Measurements from ENCODE around the gene SPTBN2. TPM values are rescaled to one million over a fixed set of nuclear protein-coding genes. Genes with fewer than 3 reads are reported as not detected.

Gene SPTBN2
- total and polyA plus RNA-seq, 2 of the 8 experiments (the other 6 are each of a cell fraction or from before 2014, with no cell fraction given): 19.1 to 69.0 TPM

DNA sequence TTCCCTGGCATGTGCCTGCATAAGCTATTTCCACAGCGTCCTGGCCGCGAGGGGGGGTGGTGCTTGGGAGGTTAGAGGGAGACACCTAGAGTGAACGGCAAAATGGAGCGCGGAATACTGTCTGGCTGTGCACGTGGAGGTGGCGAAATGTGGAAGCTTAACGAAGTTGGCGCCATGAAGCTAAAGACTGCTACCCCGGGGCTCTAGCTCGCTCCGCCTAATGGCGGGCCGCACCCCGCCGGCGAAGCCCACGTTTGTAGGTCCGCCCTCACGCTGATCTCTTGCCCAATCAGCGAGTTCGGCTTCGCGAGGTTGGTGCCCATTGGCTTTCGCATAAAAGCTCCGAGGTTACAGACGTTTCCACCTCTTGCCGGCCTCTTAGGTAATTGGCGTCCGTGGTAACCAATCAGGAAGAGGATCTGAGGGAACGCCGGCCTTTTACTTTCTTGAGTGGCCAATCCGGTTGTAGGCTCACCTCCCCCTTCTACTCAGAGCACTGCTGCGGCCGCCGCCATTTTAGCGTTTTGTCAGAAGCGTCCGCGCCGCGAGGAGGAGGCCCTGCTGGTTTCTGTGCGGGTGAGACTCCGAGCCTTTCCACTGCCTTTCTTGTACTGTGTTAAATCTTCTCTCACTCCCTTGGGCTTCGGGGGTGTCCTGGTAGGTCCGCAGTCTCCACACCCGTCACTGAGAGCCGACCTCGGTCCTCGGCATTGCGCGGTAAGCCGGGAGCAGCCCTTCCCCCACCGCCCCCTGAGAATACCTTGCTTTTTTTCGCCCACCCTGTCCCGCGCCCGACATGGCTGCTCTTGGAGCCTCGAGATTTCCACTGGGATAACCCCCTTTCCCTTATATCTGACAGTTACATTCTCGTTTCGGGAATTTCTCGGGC lies 90.6 kb downstream of the SPTBN2 start, which contains the start of gene RBM4 (continued):
- TF ChIP-seq, protein P1, sequence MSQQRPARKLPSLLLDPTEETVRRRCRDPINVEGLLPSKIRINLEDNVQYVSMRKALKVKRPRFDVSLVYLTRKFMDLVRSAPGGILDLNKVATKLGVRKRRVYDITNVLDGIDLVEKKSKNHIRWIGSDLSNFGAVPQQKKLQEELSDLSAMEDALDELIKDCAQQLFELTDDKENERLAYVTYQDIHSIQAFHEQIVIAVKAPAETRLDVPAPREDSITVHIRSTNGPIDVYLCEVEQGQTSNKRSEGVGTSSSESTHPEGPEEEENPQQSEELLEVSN (IDR thresholded peaks at IDR 0.05): peak; percentile 82; the same call in 1 of the 2 replicates
- 0 out of 2 replicates have a peak, but pooled peaks have one; percentile 38 for TF ChIP-seq CHD1 (IDR thresholded peaks at IDR 0.05; ENCODE audit: low read depth, low read length)
- peak; percentile 98 for TF ChIP-seq SP1 (IDR thresholded peaks at IDR 0.05; ENCODE audit: low read depth, low read length)
- TF ChIP-seq POLR2AphosphoS5 (IDR thresholded peaks at IDR 0.05; ENCODE audit: low read depth, low read length): peak; percentile 90
- no peak for TF ChIP-seq SIRT6 (IDR thresholded peaks at IDR 0.05; ENCODE audit: low read length)
- TF ChIP-seq RBBP5 (IDR thresholded peaks at IDR 0.05; ENCODE audit: borderline replicate concordance, low read depth, low read length): peak; percentile 73; the same call in 1 of the 2 replicates
- peak; percentile 95 for TF ChIP-seq YY1 (IDR thresholded peaks at IDR 0.05; ENCODE audit: low read depth, low read length)
- no peak for TF ChIP-seq RXRA (IDR thresholded peaks at IDR 0.05; ENCODE audit: insufficient read depth, low read depth, low read length)
- peak; percentile 63 for TF ChIP-seq SAP30 (IDR thresholded peaks at IDR 0.05; ENCODE audit: insufficient read depth, insufficient replicate concordance, low read length)
- peak; percentile 87 for TF ChIP-seq MAX (IDR thresholded peaks at IDR 0.05)
- TF ChIP-seq PHF8 (conservative IDR thresholded peaks at IDR 0.05; ENCODE audit: low read depth, low read length): peak; percentile 92
- TF ChIP-seq POLR2A (IDR thresholded peaks at IDR 0.05; ENCODE audit: control extremely low read depth in 1 of 2, low read depth in 2 of 2, low read length in 2 of 2): peak; percentile 95 to 99
- no peak for TF ChIP-seq EGR1 (IDR thresholded peaks at IDR 0.05; ENCODE audit: borderline replicate concordance, low read depth, low read length)
- peak; percentile 82 for TF ChIP-seq ASH2L (IDR thresholded peaks at IDR 0.05; ENCODE audit: low read length)
- peak; percentile 77 for TF ChIP-seq CREB1 (IDR thresholded peaks at IDR 0.05)

All from H1 (cell line).